PC-9 (cell line): ENCODE data around the gene ARHGAP28.

ENCODE experiments used
- EZH2 ChIP-seq: fragments of 200-600 bp; sonication (generic); IDR thresholded peaks from 2 replicates; pipeline ENCODE4 v1.8.0; 2017; ENCODE audit warnings: antibody characterized with exemption, low read depth
- TF ChIP-seq, protein P1 (sequence below): fragments of 200-600 bp; sonication (generic); conservative IDR thresholded peaks from 2 replicates; pipeline ENCODE4 v1.6.1; 2017; ENCODE audit warnings: mixed run types, antibody characterized with exemption, mild to moderate bottlenecking, moderate library complexity

GRCh38 chr18:6682437-6683111, 46.9 kb upstream of the ARHGAP28 start:
- TF ChIP-seq, protein P1, sequence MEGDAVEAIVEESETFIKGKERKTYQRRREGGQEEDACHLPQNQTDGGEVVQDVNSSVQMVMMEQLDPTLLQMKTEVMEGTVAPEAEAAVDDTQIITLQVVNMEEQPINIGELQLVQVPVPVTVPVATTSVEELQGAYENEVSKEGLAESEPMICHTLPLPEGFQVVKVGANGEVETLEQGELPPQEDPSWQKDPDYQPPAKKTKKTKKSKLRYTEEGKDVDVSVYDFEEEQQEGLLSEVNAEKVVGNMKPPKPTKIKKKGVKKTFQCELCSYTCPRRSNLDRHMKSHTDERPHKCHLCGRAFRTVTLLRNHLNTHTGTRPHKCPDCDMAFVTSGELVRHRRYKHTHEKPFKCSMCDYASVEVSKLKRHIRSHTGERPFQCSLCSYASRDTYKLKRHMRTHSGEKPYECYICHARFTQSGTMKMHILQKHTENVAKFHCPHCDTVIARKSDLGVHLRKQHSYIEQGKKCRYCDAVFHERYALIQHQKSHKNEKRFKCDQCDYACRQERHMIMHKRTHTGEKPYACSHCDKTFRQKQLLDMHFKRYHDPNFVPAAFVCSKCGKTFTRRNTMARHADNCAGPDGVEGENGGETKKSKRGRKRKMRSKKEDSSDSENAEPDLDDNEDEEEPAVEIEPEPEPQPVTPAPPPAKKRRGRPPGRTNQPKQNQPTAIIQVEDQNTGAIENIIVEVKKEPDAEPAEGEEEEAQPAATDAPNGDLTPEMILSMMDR, result no peak
- no peak for TF ChIP-seq EZH2
